Mesenteric fat pad (tissue), 1 donor: Measurements from ENCODE around the gene NAALADL1. TPM values are rescaled to one million over a fixed set of nuclear protein-coding genes. Genes with fewer than 3 reads are reported as not detected.
"Not testable (repeated sequence)": the region's sequence is repeated elsewhere in the genome, so short reads cannot be mapped to it uniquely, and the experiment has no call there.

Source experiments
- DNase-seq: peaks from one replicate; pipeline ENCODE4 v3.0.0-alpha.2; 2020; ENCODE audit warnings: low spot score
- microRNA-seq: library from miRNA; unstranded; fragments of <30 nt; microRNA quantifications from one replicate; pipeline ENCODE4 v1.2.0, GENCODE V29; 2020; ENCODE audit warnings: borderline number of aligned reads
- total RNA-seq: library from RNA; stranded (reverse); fragmentation: NEBNext Ultra II Directional; extraction: Animal tissue kit (Norgen Biotek cat#: 25700); gene quantifications from one replicate; pipeline ENCODE4 v1.2.1, GENCODE V29; 2021
- donor health status: DM: yes; HTN: yes; CAD: no.

Gene NAALADL1
- total RNA-seq, 1 donor from 2014 or later: 15.2 TPM

DNA sequence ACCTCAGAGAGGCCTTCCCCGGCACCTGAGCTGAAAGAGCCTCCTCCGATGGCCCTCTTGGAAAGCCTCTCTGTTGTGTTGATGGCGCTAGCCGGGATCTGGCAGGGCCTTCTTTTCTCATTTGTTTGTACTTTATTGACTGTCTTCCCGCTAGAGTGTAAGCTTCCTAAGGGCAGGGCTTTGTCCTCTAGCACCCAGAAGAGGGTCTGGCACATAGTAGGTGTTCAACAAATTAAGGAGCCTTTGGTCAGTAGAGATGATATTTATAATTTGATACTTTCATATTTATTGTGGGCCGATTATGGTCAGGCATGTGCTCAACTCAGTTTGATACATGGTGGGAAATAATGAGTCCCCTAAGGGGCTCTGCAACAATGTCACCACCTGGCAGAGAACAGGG is 40.4 kb downstream of the NAALADL1 start:
- no peak for DNase-seq

GRCh38 chr11:65016705-65017104 is 41.6 kb downstream of the NAALADL1 start:
- DNase-seq: no peak

DNA sequence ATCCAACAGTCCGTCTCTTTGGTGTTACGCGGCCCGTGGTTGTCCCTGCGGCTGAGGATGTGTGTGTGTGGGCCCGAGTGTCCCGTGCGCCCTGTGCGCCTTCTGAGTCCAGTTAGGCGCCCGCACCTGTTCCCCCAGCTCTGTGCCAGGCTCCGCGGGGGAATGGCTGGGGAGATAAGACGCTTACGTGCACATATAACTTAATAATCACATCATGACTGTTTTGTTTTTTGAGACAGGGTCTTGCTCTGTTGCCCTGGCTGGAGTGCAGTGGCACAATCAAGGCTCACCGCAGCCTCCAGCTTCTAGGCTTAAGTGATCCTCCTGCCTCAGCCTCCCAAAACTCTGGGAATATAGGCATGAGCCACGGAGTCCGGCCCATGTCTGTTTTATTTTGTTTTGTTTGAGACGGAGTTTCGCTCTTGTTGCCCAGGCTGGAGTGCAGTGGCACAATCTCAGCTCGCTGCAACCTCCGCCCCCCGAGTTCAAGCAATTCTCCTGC is 43.6 kb downstream of the NAALADL1 start:
- no peak for DNase-seq

DNA sequence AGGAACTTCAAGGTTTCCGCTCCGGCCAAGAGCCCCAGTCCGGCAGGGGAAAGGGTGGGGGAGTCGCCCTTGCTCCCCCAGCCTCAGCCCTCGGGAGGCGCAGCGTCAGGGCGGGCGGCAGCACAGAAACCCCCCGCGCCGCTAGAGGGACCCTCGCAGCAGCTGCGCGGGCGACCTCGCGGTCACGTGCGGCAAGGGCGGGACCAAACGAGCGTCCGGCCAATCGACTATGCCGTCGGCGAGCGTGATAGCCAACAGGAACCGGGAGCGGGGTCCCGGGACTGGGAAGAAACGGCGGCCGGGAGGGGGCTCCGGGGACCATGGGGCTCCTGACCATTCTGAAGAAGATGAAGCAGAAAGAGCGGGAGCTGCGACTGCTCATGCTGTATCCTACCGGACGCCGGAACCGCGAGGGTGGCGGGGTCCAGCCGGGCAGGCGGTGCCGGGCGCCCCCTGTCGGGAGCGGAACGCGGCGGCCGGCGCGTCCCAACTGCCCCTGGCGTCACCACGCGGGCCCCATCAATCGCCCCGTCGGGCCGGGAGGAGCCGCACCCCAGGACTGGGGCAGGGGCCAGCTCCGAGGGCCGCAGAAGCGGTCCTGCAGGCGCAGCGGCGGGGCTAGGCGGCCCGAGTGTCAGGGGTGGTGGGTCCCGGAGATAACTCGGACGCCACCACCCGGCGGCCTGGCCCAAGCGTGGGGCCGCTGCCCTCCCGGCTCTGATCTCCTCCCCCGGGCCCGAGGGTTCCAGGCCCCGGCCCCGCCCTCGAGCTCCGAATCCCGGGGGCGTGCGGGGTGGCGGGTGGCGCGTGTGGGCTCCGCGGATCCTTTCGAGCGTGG is 44.2 kb downstream of the NAALADL1 start, which contains the start of gene ARL2:
TSS of gene ARL2 (plus strand) at position 273 of the 838 bp plus-strand sequence. CDS start at position 321, 48 bp downstream.
- DNase-seq: peak; percentile 95

GRCh38 chr11:65013130-65013887 is 45.0 kb downstream of the NAALADL1 start:
- peak; percentile 96 for DNase-seq

- DNase-seq: no peak
Observed at GRCh38 chr11:65008873-65009272, 49.5 kb downstream of the NAALADL1 start.

DNA sequence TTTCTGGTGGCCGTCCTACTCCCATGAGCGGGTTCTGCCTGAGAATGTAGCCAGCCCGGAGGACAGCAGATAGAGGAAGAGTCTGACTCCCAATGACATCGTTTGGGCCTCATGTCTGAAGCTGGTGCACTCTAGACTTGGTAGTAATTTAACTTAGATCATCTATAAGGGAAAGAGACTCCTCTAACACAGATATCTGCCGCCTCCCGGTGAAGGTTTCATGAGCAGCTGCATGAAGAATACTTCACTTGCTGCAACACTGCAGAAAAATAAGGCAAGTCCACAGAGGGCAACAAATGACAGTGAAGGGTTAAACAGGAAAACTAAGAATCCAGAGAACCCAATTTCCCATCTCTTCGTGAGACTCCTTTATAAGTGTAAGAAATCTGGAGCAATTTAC is 50.3 kb downstream of the NAALADL1 start:
- DNase-seq: no peak

DNA sequence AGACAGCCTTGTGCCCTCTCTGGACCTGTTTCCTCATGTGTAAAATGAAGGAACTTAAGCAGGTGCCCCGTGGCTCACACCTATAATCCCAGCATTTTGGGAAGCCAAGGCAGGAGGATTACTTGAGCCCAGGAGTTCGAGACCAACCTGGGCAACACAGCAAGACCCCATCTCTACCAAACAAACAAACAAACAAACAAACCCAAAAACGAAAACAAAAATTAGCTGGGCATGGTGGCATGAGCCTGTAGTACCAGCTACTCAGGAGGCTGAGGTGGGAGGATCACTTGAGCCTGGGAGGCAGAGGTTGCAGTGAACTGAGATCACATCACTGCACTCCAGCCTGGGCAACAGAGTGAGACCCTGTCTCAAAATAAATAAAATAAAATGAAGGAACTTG is 54.4 kb downstream of the NAALADL1 start:
- not testable (repeated sequence) for DNase-seq

GRCh38 chr11:65003282-65003681 is 55.1 kb downstream of the NAALADL1 start:
- no peak for DNase-seq

- DNase-seq: no peak
Observed at GRCh38 chr11:65002706-65003105, 55.6 kb downstream of the NAALADL1 start.

- no peak for DNase-seq
Observed at GRCh38 chr11:64999478-64999877, 58.9 kb downstream of the NAALADL1 start.

- no peak for DNase-seq
Observed at GRCh38 chr11:64998690-64999431, 59.5 kb downstream of the NAALADL1 start.

GRCh38 chr11:64998141-64998540 is 60.2 kb downstream of the NAALADL1 start:
- DNase-seq: no peak

- DNase-seq: no peak
Observed at GRCh38 chr11:64996710-64997380, 61.5 kb downstream of the NAALADL1 start, which contains the start of gene BATF2. BATF2 (minus strand) TSS chr11:64996971; CDS start chr11:64996914, 57 bp downstream.

GRCh38 chr11:64996327-64996709 is 62.0 kb downstream of the NAALADL1 start:
- no peak for DNase-seq

Small RNAs within 50 kb of the gene (microRNA-seq; reads per million reads assigned to microRNA genes)
- not detected for gene MIR6879

Other genes with a start within 250 kb of the NAALADL1 start
- 18.5 TPM for gene MEN1, start 248.0 kb downstream of the NAALADL1 start, total RNA-seq
- gene CDC42BPG, start 213.9 kb downstream of the NAALADL1 start, total RNA-seq: 0.55 TPM
- gene EHD1, start 179.9 kb downstream of the NAALADL1 start, total RNA-seq: 95.0 TPM
- gene ATG2A, start 141.3 kb downstream of the NAALADL1 start, total RNA-seq: 22.2 TPM
- gene PPP2R5B, start 133.9 kb downstream of the NAALADL1 start, total RNA-seq: 28.3 TPM
- not detected for gene GPHA2, start 122.7 kb downstream of the NAALADL1 start, total RNA-seq
- not detected for gene MAJIN, start 86.4 kb downstream of the NAALADL1 start, total RNA-seq
- gene BATF2, start 61.6 kb downstream of the NAALADL1 start, total RNA-seq: 2.1 TPM
- gene ARL2, start 44.4 kb downstream of the NAALADL1 start, total RNA-seq: 93.0 TPM
- 27.6 TPM for gene SNX15, start 31.1 kb downstream of the NAALADL1 start, total RNA-seq
- 12.3 TPM for gene SAC3D1, start 17.3 kb downstream of the NAALADL1 start, total RNA-seq
- gene CDCA5, start 25.5 kb upstream of the NAALADL1 start, total RNA-seq: 1.2 TPM
- gene ZFPL1, start 25.7 kb upstream of the NAALADL1 start, total RNA-seq: 32.1 TPM
- gene VPS51, start 37.7 kb upstream of the NAALADL1 start, total RNA-seq: 86.6 TPM
- gene TM7SF2, start 53.3 kb upstream of the NAALADL1 start, total RNA-seq: 22.1 TPM
- 11.5 TPM for gene ZNHIT2, start 59.1 kb upstream of the NAALADL1 start, total RNA-seq
- 617 TPM for gene FAU, start 63.6 kb upstream of the NAALADL1 start, total RNA-seq
- 26.1 TPM for gene MRPL49, start 63.8 kb upstream of the NAALADL1 start, total RNA-seq
- 78.8 TPM for gene SYVN1, start 76.0 kb upstream of the NAALADL1 start, total RNA-seq
- gene SPDYC, start 111.7 kb upstream of the NAALADL1 start, total RNA-seq: not detected
- 102 TPM for gene CAPN1, start 123.4 kb upstream of the NAALADL1 start, total RNA-seq
- gene POLA2, start 203.4 kb upstream of the NAALADL1 start, total RNA-seq: 5.9 TPM